ENCODE measurements around the gene REV3L. TPM values are rescaled to one million over a fixed set of nuclear protein-coding genes. Genes with fewer than 3 reads are reported as not detected.

The REV3L gene
- total and polyA plus RNA-seq, 2 donors (not counting 3 experiments of a cell fraction or from before 2014, with no cell fraction given) = 6.0 to 22.7 TPM

DNA sequence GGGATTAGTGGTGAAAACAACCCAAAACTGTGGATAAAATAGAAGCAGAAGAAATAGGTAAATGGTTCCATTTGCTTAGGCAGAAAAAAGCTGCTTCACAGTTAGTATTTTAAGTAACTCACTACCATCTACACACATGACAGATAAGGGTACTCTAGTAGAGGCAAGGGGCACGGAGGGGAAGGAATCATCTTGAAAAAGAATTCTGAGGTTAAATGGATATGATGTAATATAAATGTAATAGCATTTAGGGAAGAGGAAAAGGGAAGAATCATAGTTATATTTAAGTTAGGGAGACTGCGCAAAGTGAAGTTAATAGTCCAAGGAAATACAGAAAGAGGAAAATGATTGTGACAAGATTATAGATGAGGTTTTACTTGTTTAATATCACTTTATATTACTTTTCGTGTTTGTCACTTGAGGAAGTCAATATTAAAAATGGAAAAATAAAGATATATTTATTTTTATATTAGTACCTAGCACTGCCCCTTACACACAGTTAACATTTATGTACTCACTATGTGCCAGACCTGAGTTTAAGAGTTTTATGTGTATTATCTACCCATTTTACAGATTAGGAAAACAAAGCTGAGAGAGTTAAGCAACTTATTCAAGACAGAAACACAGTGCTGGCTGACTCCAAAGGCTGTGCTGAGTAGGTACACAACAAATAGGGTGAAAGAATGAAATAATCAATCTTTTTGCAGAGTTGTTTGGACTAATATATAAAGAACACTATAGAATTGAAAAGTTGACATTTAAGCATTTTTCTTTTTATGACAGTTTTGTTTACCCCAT, 128.1 kb downstream of the REV3L start:
- DNase-seq (ENCODE audit: low read depth, low spot score) (no peak), FAIRE-seq (no peak)
- intact Hi-C loops (cut with micrococcal nuclease) = no loop called here
- ChIA-PET CTCF (no interaction called here), POLR2A (no interaction called here)
- H3K9me1 ChIP-seq (replicated peaks; ENCODE audit: control insufficient read depth, extremely low read depth, insufficient read depth, low read length) = no peaks in the 10 kb centered on the region
- H2AFZ ChIP-seq (ENCODE audit: low read depth, low read length) = no peak overlapping the region
- BruUV-seq (replicated peaks) = no TSS peak
- H3K79me2 ChIP-seq (ENCODE audit: control insufficient read depth, insufficient read depth, low read length) = no peaks in the 10 kb centered on the region
- no peaks in the 10 kb centered on the region for H4K20me1 ChIP-seq (replicated peaks; ENCODE audit: control insufficient read depth, extremely low read depth, insufficient read depth, low read length)
- dilution Hi-C loops (cut with MboI; ENCODE audit: extremely low pct_ligation_motif_present, low sequenced_read_pairs) = no loop called here
- no peaks in the 10 kb centered on the region for H3K9me3 ChIP-seq (replicated peaks; ENCODE audit: control insufficient read depth, insufficient read depth, low read length)
- no peak overlapping the region for H3K4me3 ChIP-seq (replicated peaks in 1 of 3; ENCODE audit: insufficient read depth in 1 of 3, low read depth in 1 of 3, low read length in 3 of 3)
- TF ChIP-seq EZH2 (IDR thresholded peaks at IDR 0.05; ENCODE audit: borderline replicate concordance, low read depth, low read length, severe bottlenecking) = no peak
- no peak for TF ChIP-seq MYC (IDR thresholded peaks at IDR 0.05; ENCODE audit: low read depth, low read length)
- no peak for TF ChIP-seq POLR2AphosphoS5 (IDR thresholded peaks at IDR 0.05; ENCODE audit: insufficient read depth, low read depth, low read length)
- TF ChIP-seq, protein P1, sequence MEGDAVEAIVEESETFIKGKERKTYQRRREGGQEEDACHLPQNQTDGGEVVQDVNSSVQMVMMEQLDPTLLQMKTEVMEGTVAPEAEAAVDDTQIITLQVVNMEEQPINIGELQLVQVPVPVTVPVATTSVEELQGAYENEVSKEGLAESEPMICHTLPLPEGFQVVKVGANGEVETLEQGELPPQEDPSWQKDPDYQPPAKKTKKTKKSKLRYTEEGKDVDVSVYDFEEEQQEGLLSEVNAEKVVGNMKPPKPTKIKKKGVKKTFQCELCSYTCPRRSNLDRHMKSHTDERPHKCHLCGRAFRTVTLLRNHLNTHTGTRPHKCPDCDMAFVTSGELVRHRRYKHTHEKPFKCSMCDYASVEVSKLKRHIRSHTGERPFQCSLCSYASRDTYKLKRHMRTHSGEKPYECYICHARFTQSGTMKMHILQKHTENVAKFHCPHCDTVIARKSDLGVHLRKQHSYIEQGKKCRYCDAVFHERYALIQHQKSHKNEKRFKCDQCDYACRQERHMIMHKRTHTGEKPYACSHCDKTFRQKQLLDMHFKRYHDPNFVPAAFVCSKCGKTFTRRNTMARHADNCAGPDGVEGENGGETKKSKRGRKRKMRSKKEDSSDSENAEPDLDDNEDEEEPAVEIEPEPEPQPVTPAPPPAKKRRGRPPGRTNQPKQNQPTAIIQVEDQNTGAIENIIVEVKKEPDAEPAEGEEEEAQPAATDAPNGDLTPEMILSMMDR (IDR thresholded peaks at IDR 0.05; ENCODE audit: extremely low read depth in 1 of 2, insufficient read depth in 1 of 2, low read depth in 1 of 2, low read length in 2 of 2) = no peak
- no peak for TF ChIP-seq POLR2A (IDR thresholded peaks at IDR 0.05; ENCODE audit: low read depth, low read length)
- TF ChIP-seq FOS (IDR thresholded peaks at IDR 0.05; ENCODE audit: borderline replicate concordance, insufficient read depth, low read length) = no peak
- TF ChIP-seq, protein P2, sequence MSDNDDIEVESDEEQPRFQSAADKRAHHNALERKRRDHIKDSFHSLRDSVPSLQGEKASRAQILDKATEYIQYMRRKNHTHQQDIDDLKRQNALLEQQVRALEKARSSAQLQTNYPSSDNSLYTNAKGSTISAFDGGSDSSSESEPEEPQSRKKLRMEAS (IDR thresholded peaks at IDR 0.05; ENCODE audit: insufficient read depth, insufficient read length) = no peak
- no peak for TF ChIP-seq JUN (IDR thresholded peaks at IDR 0.05; ENCODE audit: borderline replicate concordance, insufficient read depth, insufficient read length, low read depth)
- no peak overlapping the region for H3K4me2 ChIP-seq (ENCODE audit: insufficient read depth, low read length)
- no peaks in the 10 kb centered on the region for H3K27me3 ChIP-seq (ENCODE audit: control insufficient read depth in 2 of 2, insufficient read depth in 2 of 2, low read length in 2 of 2)
- H3K36me3 ChIP-seq (ENCODE audit: control insufficient read depth in 2 of 2, extremely low read depth in 1 of 2, insufficient read depth in 2 of 2, low read length in 2 of 2) = peaks cover 3 to 6% of the 10 kb centered on the region in 2 experiments
- H3K4me1 ChIP-seq (ENCODE audit: control insufficient read depth, extremely low read depth, insufficient read depth, low read length) = no peaks in the 10 kb centered on the region
- no peak overlapping the region for H3K9ac ChIP-seq (replicated peaks; ENCODE audit: extremely low read depth, insufficient read depth, low read length)
- no peak overlapping the region for H3K27ac ChIP-seq (ENCODE audit: insufficient read depth, low read depth, low read length)

All from endothelial cell of umbilical vein (primary cell).